Uterus (tissue), 4 donors: Measurements from ENCODE around the gene MFAP3. TPM values are rescaled to one million over a fixed set of nuclear protein-coding genes. Genes with fewer than 3 reads are reported as not detected.

Experiments
- DNase-seq, 2 donors: peaks; one replicate each; pipeline ENCODE4 v3.0.0-alpha.2; 2019 to 2020
- H3K27ac ChIP-seq, 2 donors: fragments of 200-600 bp; sonication (generic); 1 replicate in 1 of 2; 2 replicates in 1 of 2; pipeline ENCODE4 v1.5.1; 2016 to 2018
- H3K27me3 ChIP-seq, 2 donors: fragments of 200-600 bp; sonication (generic); one replicate each; pipeline ENCODE4 v1.5.1; 2018 to 2019; ENCODE audit warnings: control low read depth in 1 of 2
- H3K36me3 ChIP-seq, 2 donors: fragments of 200-600 bp; sonication (generic); one replicate each; pipeline ENCODE4 v1.5.1; 2019; ENCODE audit warnings: control low read depth in 1 of 2
- H3K4me1 ChIP-seq, 2 donors: fragments of 200-600 bp; sonication (generic); one replicate each; pipeline ENCODE4 v1.5.1; 2018 to 2019; ENCODE audit warnings: control low read depth in 1 of 2
- H3K4me3 ChIP-seq, 2 donors: fragments of 200-600 bp; sonication (generic); 1 replicate in 1 of 2; 2 replicates in 1 of 2; pipeline ENCODE4 v1.5.1; 2018 to 2019; ENCODE audit warnings: mild to moderate bottlenecking in 1 of 2
- H3K9me3 ChIP-seq, 2 donors: fragments of 200-600 bp; sonication (generic); one replicate each; pipeline ENCODE4 v1.5.1; 2019; ENCODE audit warnings: control low read depth in 1 of 2
- CTCF ChIP-seq, 4 experiments: fragments of 200-600 bp in 2 of 4; fragments of 450-650 bp in 2 of 4; sonication (generic) in 2 of 4; IDR thresholded peaks; one replicate each; pipeline ENCODE4 v1.5.1; 2016 to 2019; ENCODE audit warnings: antibody characterized with exemption in 4 of 4, mild to moderate bottlenecking in 2 of 4, moderate library complexity in 1 of 4
- POLR2A ChIP-seq, 2 donors: fragments of 450-650 bp; IDR thresholded peaks; one replicate each; pipeline ENCODE4 v1.6.1; 2016; ENCODE audit warnings: antibody characterized with exemption in 2 of 2, mild to moderate bottlenecking in 1 of 2, moderate library complexity in 1 of 2
- intact Hi-C: fragments of 100-400 bp; cut with DNase I; formaldehyde crosslinking; loops from one replicate; pipeline ENCODE4 v1.15.1; 2023; ENCODE audit warnings: low total_unique reads
- total RNA-seq, 4 donors: library from RNA; depleted of rRNA in 3 of 4; stranded (reverse); fragments of >200 nt in 3 of 4; gene quantifications; one replicate each; pipeline versions ENCODE4 v1.1.0 to v1.2.4, GENCODE V29; 2014 to 2023
- donor health status: DM: yes; HTN: yes; CAD: no.

The MFAP3 gene
- total RNA-seq, 4 donors from 2014 or later: 39.0 to 152 (median 63.3) TPM

DNA sequence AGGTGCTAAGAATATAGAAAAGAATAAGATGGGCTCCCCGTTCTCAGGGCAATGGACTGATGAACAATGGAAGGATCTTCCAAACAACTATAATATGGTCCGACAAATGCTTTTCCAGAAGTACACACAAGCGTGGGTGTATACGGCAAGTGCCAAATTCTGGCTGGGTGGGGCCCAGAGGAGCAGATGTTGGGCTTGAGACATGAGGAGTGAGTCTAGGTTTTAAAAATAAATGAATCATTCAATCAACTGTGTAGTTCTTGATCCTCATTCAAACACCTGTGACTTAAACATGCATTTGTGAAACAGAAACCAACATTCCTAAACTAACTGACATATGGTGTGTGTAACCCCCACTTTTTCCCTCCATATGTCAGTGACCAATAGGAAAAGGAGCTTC lies 47.9 kb downstream of the MFAP3 start:
- no peak overlapping the region for H3K4me3 ChIP-seq
- H3K4me1 ChIP-seq: no peaks in the 10 kb centered on the region
- H3K36me3 ChIP-seq: no peaks in the 10 kb centered on the region
- intact Hi-C loops: no loop called here
- no peaks in the 10 kb centered on the region for H3K27me3 ChIP-seq
- no peak overlapping the region for H3K27ac ChIP-seq
- no peak for TF ChIP-seq POLR2A (IDR thresholded peaks at IDR 0.05)
- no peak for TF ChIP-seq CTCF (IDR thresholded peaks at IDR 0.05)
- DNase-seq: peak in 1 of 2 donors; percentile 18
- no peaks in the 10 kb centered on the region for H3K9me3 ChIP-seq

DNA sequence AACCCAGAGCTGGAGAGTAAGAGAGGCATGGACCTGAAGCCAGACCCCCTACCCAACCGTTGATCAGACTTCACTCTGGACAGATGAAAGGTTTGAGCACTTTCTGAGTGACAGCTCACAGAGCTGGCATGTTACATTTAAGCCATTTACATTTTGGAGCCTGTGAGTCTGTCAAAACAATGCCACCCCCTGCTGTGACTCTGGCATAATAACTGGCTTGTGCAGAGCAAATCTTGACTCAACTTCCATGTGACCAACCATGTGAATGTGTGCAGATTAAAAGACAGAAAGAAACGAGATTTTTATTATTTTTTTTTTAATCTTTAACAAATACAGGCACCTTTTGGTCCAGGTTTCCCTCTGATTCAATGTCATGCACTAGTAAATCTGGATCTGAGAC lies 48.5 kb downstream of the MFAP3 start:
- TF ChIP-seq POLR2A (IDR thresholded peaks at IDR 0.05): no peak
- TF ChIP-seq CTCF (IDR thresholded peaks at IDR 0.05): no peak
- Histone ChIP-seq H3K27ac (no peak overlapping the region), H3K4me1 (no peaks in the 10 kb centered on the region), H3K9me3 (no peaks in the 10 kb centered on the region), H3K4me3 (no peak overlapping the region), H3K27me3 (no peaks in the 10 kb centered on the region), H3K36me3 (no peaks in the 10 kb centered on the region)
- DNase-seq: no peak
- intact Hi-C loops: no loop called here

DNA sequence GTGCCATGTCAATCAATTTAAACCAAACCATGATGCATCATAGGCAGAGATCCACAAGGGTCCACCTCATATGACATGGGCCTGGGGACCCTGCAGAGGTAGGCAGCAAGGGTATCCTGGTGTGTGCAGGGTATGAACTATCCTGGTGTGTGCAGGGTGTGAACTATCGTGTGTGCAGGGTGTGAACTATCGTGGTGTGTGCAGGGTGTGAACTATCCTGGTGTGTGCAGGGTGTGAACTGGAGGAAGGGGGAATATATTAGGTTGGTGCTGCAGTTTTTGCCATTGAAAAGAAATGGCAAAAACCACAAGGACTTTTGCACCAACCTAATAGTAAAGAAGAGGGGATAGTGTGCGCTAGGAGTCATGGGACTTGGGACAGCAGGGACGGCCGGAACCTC lies 50.0 kb downstream of the MFAP3 start:
- no peaks in the 10 kb centered on the region for H3K36me3 ChIP-seq
- no peaks in the 10 kb centered on the region for H3K9me3 ChIP-seq
- intact Hi-C loops: no loop called here
- H3K4me3 ChIP-seq: no peak overlapping the region
- H3K4me1 ChIP-seq: no peaks in the 10 kb centered on the region
- no peak overlapping the region for H3K27ac ChIP-seq
- H3K27me3 ChIP-seq: no peaks in the 10 kb centered on the region
- TF ChIP-seq POLR2A (IDR thresholded peaks at IDR 0.05): no peak
- TF ChIP-seq CTCF (IDR thresholded peaks at IDR 0.05): no peak
- no peak for DNase-seq

- H3K4me1 ChIP-seq: no peaks in the 10 kb centered on the region
- TF ChIP-seq POLR2A (IDR thresholded peaks at IDR 0.05): no peak
- TF ChIP-seq CTCF (IDR thresholded peaks at IDR 0.05): no peak
- no peaks in the 10 kb centered on the region for H3K27me3 ChIP-seq
- H3K4me3 ChIP-seq: no peak overlapping the region
- H3K27ac ChIP-seq: no peak overlapping the region
- intact Hi-C loops: no loop called here
- no peak for DNase-seq
- no peaks in the 10 kb centered on the region for H3K36me3 ChIP-seq
- no peaks in the 10 kb centered on the region for H3K9me3 ChIP-seq
Observed at GRCh38 chr5:154090656-154091055, 51.9 kb downstream of the MFAP3 start.

GRCh38 chr5:154092356-154093141 lies 53.8 kb downstream of the MFAP3 start:
- intact Hi-C loops: no loop called here
- Histone ChIP-seq H3K27me3 (no peaks in the 10 kb centered on the region), H3K4me1 (no peaks in the 10 kb centered on the region), H3K9me3 (no peaks in the 10 kb centered on the region), H3K27ac (no peak overlapping the region), H3K4me3 (no peak overlapping the region), H3K36me3 (no peaks in the 10 kb centered on the region)
- no peak for DNase-seq
- no peak for TF ChIP-seq CTCF (IDR thresholded peaks at IDR 0.05)
